Measurements from ENCODE around the gene RPL27A.

GRCh38 chr11:8731647-8732323 is 49.2 kb downstream of the RPL27A start:
- no peak for TF ChIP-seq POLR2A (IDR thresholded peaks at IDR 0.05)
- TF ChIP-seq, protein P1, sequence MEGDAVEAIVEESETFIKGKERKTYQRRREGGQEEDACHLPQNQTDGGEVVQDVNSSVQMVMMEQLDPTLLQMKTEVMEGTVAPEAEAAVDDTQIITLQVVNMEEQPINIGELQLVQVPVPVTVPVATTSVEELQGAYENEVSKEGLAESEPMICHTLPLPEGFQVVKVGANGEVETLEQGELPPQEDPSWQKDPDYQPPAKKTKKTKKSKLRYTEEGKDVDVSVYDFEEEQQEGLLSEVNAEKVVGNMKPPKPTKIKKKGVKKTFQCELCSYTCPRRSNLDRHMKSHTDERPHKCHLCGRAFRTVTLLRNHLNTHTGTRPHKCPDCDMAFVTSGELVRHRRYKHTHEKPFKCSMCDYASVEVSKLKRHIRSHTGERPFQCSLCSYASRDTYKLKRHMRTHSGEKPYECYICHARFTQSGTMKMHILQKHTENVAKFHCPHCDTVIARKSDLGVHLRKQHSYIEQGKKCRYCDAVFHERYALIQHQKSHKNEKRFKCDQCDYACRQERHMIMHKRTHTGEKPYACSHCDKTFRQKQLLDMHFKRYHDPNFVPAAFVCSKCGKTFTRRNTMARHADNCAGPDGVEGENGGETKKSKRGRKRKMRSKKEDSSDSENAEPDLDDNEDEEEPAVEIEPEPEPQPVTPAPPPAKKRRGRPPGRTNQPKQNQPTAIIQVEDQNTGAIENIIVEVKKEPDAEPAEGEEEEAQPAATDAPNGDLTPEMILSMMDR (IDR thresholded peaks at IDR 0.05): no peak
